Spinal cord (tissue), 10 donors: Measurements from ENCODE around the gene NOTCH4. TPM values are rescaled to one million over a fixed set of nuclear protein-coding genes. Genes with fewer than 3 reads are reported as not detected.

Source experiments
- DNase-seq, 6 donors: peaks; one replicate each; pipeline versions ENCODE4 v3.0.0 to v3.0.0-alpha.2; 2013 to 2015; ENCODE audit warnings: low spot score in 6 of 6, low read depth in 4 of 6
- H3K27ac ChIP-seq: one replicate; pipeline ENCODE4 v1.5.1; 2013; ENCODE audit warnings: low read depth, low read length, control low read depth
- H3K27me3 ChIP-seq: one replicate; pipeline ENCODE4 v1.6.1; 2013; ENCODE audit warnings: low read length; ENCODE audit not compliant: control insufficient read depth, insufficient read depth
- H3K36me3 ChIP-seq: one replicate; pipeline ENCODE4 v1.6.1; 2013; ENCODE audit warnings: low read length; ENCODE audit not compliant: control insufficient read depth, insufficient read depth
- H3K4me1 ChIP-seq: one replicate; pipeline ENCODE4 v1.6.1; 2013; ENCODE audit warnings: low read length; ENCODE audit not compliant: control insufficient read depth, insufficient read depth
- H3K4me3 ChIP-seq: one replicate; pipeline ENCODE4 v1.5.1; 2013; ENCODE audit warnings: low read depth, low read length, control low read depth
- H3K9me3 ChIP-seq: one replicate; pipeline ENCODE4 v1.6.1; 2013; ENCODE audit warnings: low read length; ENCODE audit not compliant: control insufficient read depth, insufficient read depth
- WGBS: methylation state at CpG from one replicate; pipeline ENCODE4 v1.1.5; 2013; ENCODE audit warnings: missing lambda C conversion rate; ENCODE audit not compliant: insufficient coverage; 5-methylcytosine and 5-hydroxymethylcytosine counted together
- polyA plus RNA-seq, 2 donors: library from polyadenylated mRNA; unstranded; fragments of 120-200 nt; gene quantifications; one replicate each; pipeline ENCODE4 v1.2.1, GENCODE V29; 2013; ENCODE audit not compliant: insufficient read length in 2 of 2
- total RNA-seq, 2 donors: library from RNA; depleted of rRNA in 1 of 2; stranded (reverse); fragments of 120-200 nt in 1 of 2; fragments of >200 nt in 1 of 2; gene quantifications; one replicate each; pipeline versions ENCODE4 v1.2.3 to v1.2.4, GENCODE V29; 2013 to 2014
- donor health status: healthy.

Gene NOTCH4
- total and polyA plus RNA-seq, 4 donors = 8.5 to 31.2 (median 18.1) TPM

DNA sequence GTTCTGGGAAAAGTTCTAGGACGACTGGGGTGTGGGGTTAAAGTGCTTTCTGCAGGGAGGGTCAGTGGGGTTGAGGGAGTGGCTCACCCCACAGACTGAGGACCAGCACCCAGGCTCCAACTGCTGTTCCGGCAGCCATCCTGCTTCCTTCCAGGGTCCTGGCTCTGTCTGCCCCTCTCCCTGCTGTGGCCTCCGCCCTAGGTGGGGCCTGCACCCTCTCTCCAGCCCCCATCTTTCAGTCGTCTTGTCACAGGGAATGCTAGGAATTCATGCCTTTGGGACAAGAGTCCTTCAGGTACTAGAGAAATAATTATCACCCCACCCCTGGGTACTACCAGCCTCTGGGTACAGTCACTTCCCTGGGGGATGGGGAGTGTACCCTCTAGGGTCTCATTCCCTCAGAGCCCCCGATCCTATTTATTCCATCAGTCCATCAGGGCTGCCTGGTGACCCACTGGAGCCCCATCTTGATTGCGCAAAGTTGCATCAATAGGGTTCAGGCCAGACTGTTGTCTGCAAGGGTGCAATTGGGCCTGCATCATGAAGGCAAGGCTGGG, 39.7 kb downstream of the NOTCH4 start, which contains the start of gene AGER:
Gene AGER (minus strand): TSS at position 170 of the 557 bp plus-strand sequence. CDS start 31 bp downstream, at position 139.
- Histone ChIP-seq H3K4me3 (no peak within 1 kb of the TSS), H3K9me3 (no peaks in the 10 kb centered on the region), H3K36me3 (peaks cover 69% of the 10 kb centered on the region), H3K4me1 (peaks cover 35% of the 10 kb centered on the region), H3K27ac (no peak within 1 kb of the TSS), H3K27me3 (no peaks in the 10 kb centered on the region)
- DNase-seq = no peak
- WGBS = 88% methylated on average over 4 of the region's 6 CpGs

- 80% methylated on average over 13 of the region's 15 CpGs for WGBS
- Histone ChIP-seq H3K27ac (no peak overlapping the region), H3K36me3 (peaks cover 66% of the 10 kb centered on the region)
These were observed 40.3 kb downstream of the NOTCH4 start for GRCh38 chr6:32183483-32184083.

DNA sequence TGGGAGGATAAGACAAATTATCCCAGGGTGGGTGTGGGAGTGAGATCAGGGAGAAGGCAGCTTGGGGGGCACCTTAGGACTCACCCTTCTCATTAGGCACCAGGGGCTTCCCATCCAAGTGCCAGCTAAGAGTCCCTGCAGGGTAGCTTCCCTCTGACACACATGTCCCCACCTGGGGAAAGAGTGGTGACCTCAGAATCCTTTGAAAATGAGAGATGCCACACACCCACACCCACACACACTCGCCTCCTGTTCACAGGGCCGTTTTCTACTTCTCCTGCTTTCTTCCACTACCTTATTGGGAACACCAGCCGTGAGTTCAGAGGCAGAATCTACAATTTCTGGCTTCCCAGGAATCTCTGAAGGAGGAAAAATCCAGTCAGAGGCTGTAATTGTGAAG, 40.8 kb downstream of the NOTCH4 start:
- no peaks in the 10 kb centered on the region for H3K27me3 ChIP-seq
- peaks cover 62% of the 10 kb centered on the region for H3K36me3 ChIP-seq
- no peak for DNase-seq
- H3K27ac ChIP-seq = no peak overlapping the region
- H3K4me1 ChIP-seq = peaks cover 24% of the 10 kb centered on the region
- H3K4me3 ChIP-seq = no peak overlapping the region
- WGBS = 100% methylated on average over 1 of the region's 3 CpGs
- no peaks in the 10 kb centered on the region for H3K9me3 ChIP-seq

More at GRCh38 chr6:32183483-32184083, 40.3 kb downstream of the NOTCH4 start:
- Histone ChIP-seq H3K27me3 (no peaks in the 10 kb centered on the region), H3K4me1 (peaks cover 29% of the 10 kb centered on the region), H3K9me3 (no peaks in the 10 kb centered on the region), H3K4me3 (no peak overlapping the region)
- no peak for DNase-seq

GRCh38 chr6:32182555-32182981, 41.3 kb downstream of the NOTCH4 start:
- no peak overlapping the region for H3K4me3 ChIP-seq

DNA sequence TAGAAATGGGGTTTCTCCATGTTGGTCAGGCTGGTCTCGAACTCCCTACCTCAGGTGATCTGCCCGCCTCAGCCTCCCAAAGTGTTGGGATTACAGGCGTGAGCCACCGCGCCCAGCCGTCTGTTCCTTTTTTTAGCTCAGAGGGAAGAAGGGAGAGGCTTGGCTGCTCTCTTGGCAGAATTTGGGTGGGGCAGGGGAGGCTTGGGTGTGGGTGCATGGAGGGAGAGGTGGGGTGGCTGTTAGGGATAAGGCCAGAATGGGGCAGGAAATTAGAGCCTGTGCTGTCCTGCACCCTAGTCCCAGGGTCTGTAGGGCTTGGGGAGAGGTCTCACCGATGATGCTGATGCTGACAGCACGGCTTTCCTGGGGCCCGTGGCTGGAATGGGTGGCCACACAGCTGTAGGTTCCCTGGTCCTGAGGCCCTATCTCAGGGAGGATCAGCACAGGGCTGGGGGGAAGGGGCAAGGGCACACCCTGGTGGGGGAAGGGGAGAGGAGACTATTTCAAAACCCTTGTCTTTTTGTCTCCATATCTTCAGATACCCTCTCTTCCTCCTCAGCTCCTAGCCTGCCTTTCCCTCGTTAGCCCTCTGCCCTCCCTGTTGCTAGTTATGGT, 41.8 kb downstream of the NOTCH4 start:
- no peak overlapping the region for H3K27ac ChIP-seq
- peaks cover 52% of the 10 kb centered on the region for H3K36me3 ChIP-seq
- H3K9me3 ChIP-seq = no peaks in the 10 kb centered on the region
- 91% methylated on average over 8 of the region's 10 CpGs for WGBS
- no peaks in the 10 kb centered on the region for H3K27me3 ChIP-seq
- peaks cover 26% of the 10 kb centered on the region for H3K4me1 ChIP-seq
- no peak for DNase-seq
- no peak overlapping the region for H3K4me3 ChIP-seq

More at GRCh38 chr6:32182555-32182981, 41.3 kb downstream of the NOTCH4 start:
- Histone ChIP-seq H3K27ac (no peak overlapping the region), H3K27me3 (no peaks in the 10 kb centered on the region), H3K4me1 (peaks cover 21% of the 10 kb centered on the region), H3K9me3 (no peaks in the 10 kb centered on the region), H3K36me3 (peaks cover 57% of the 10 kb centered on the region)
- DNase-seq = no peak
- 87% methylated on average over 7 of the region's 10 CpGs for WGBS

- no peak for DNase-seq
These were observed 42.6 kb downstream of the NOTCH4 start for GRCh38 chr6:32181148-32181702.

DNA sequence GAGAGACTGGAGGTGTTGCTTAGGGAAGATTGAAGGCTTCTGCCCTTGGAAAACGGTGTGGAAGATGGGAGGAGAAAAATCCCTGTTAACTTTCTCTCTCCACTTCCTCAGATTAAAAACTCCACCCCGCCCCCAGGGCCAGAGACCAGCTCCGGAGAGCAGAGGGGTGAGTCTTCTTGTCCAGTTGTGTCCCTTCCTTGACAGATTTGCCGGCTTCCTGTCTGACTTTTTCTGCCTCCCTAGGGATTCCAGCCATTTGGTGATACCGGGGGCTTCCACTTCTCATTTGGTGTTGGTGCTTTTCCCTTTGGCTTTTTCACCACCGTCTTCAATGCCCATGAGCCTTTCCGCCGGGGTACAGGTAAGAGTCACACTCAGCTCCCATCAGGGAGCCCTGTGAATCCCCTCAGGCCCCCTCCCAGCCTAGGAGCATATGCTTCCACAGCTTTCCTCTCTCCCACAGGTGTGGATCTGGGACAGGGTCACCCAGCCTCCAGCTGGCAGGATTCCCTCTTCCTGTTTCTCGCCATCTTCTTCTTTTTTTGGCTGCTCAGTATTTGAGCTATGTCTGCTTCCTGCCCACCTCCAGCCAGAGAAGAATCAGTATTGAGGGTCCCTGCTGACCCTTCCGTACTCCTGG, 44.0 kb downstream of the NOTCH4 start:
- H3K4me1 ChIP-seq = peaks cover 27% of the 10 kb centered on the region
- no peaks in the 10 kb centered on the region for H3K9me3 ChIP-seq
- H3K36me3 ChIP-seq = peaks cover 41% of the 10 kb centered on the region
- no peaks in the 10 kb centered on the region for H3K27me3 ChIP-seq
- no peak for DNase-seq
- H3K4me3 ChIP-seq = no peak overlapping the region
- WGBS = 94% methylated on average over 7 of the region's 10 CpGs
- H3K27ac ChIP-seq = no peak overlapping the region

More at GRCh38 chr6:32181148-32181702, 42.6 kb downstream of the NOTCH4 start:
- no peaks in the 10 kb centered on the region for H3K9me3 ChIP-seq
- no peaks in the 10 kb centered on the region for H3K27me3 ChIP-seq
- WGBS = 87% methylated on average over 13 of the region's 15 CpGs
- no peak overlapping the region for H3K27ac ChIP-seq
- H3K4me1 ChIP-seq = peaks cover 24% of the 10 kb centered on the region
- peaks cover 45% of the 10 kb centered on the region for H3K36me3 ChIP-seq
- no peak overlapping the region for H3K4me3 ChIP-seq

DNA sequence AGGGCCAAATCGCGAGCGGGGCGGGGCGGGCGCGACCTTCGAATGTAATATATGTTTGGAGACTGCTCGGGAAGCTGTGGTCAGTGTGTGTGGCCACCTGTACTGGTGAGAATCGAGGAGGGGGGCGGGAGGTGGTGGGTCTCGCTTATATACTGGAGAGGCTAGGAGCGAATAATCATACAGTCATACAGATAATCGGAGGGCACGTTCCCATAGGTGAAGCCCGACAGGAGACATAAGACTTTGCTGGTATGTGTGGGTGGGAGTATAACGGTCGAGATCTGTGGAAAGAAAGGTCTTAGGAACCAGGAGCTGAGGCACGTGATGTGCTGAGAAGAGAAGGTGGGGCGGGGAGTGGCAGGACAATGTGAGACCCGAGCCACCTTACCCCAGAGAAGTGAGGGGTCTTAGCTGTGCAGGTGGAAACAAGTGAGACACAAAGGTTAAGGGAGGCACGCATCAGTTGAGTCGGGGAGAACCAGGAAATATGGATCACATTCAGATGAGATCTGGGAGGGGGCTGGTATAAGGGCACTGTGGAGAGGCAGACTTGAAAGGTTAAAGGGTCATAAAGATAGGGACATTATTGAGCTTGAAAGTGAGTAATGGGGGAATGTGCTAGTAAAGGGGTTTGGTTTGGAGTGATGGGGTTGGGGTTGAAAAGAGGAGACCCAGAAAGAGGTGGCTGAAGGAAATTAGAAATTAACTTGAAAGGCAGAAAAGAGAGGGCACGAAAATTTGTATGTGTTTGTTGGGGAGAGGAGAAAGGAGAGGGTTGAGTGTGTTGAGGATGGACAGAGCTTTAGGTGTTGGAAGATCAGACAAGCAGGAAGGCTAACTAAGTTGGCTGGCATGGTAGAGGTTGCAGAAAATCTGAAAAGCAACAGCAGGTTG, 45.1 kb downstream of the NOTCH4 start:
- Histone ChIP-seq H3K4me1 (peaks cover 27% of the 10 kb centered on the region), H3K9me3 (no peaks in the 10 kb centered on the region), H3K27ac (peak overlapping the region; percentile 100), H3K27me3 (no peaks in the 10 kb centered on the region), H3K4me3 (peak overlapping the region; percentile 98), H3K36me3 (peaks cover 35% of the 10 kb centered on the region)
- no peak for DNase-seq
- 5% methylated on average over 15 of the region's 24 CpGs for WGBS
